ENCODE measurements around the gene PPP2R5C. TPM values are rescaled to one million over a fixed set of nuclear protein-coding genes. Genes with fewer than 3 reads are reported as not detected.

PPP2R5C gene
- total and polyA plus RNA-seq, 8 donors, result 41.6 to 76.1 (median 55.9) TPM

DNA sequence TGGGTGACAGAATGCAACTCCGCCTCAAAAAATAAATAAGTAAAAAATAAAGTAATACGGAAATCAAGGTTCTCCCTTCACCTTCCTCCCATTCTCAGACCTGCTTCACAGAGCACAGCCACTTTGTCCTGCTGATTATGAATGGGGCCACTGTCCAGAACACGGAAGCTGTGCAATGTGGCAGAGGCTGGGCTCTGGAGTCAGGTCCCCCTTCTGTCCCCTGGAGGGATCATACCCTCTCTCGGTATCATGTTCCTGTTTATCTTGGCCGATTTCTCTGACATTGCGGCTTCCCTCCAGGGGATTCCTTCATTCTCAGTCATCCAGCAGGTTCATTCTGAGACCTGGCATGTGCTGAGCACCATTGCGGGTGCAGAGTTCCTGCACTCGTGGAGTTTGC is 11.3 kb downstream of the PPP2R5C start:
- H3K4me3 ChIP-seq, result no peak overlapping the region
- peak in 1 of 6 donors; percentile 30 for DNase-seq
- WGBS, 2 donors, result 55 to 61% methylated on average over 8 of the region's 8 CpGs
- H3K9me3 ChIP-seq, result no peaks in the 10 kb centered on the region
- no peaks in the 10 kb centered on the region for H3K36me3 ChIP-seq
- TF ChIP-seq, protein P1, sequence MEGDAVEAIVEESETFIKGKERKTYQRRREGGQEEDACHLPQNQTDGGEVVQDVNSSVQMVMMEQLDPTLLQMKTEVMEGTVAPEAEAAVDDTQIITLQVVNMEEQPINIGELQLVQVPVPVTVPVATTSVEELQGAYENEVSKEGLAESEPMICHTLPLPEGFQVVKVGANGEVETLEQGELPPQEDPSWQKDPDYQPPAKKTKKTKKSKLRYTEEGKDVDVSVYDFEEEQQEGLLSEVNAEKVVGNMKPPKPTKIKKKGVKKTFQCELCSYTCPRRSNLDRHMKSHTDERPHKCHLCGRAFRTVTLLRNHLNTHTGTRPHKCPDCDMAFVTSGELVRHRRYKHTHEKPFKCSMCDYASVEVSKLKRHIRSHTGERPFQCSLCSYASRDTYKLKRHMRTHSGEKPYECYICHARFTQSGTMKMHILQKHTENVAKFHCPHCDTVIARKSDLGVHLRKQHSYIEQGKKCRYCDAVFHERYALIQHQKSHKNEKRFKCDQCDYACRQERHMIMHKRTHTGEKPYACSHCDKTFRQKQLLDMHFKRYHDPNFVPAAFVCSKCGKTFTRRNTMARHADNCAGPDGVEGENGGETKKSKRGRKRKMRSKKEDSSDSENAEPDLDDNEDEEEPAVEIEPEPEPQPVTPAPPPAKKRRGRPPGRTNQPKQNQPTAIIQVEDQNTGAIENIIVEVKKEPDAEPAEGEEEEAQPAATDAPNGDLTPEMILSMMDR (IDR thresholded peaks at IDR 0.05), result no peak
- intact Hi-C loops (cut with DNase I), result loop anchor here in 2 of 3 donors (10.0 kb wide), 3 partner anchors 112 to 182 kb away; no protein-coding TSS in a partner anchor
- H3K27ac ChIP-seq, result peak overlapping the region in 3 of 4 donors; percentile 6 to 38 (median 18)
- H3K27me3 ChIP-seq, result no peaks in the 10 kb centered on the region
- H3K4me1 ChIP-seq, result no peaks in the 10 kb centered on the region
- ATAC-seq, result peak; percentile 53 to 81 (median 74)
- no peak for FAIRE-seq

DNA sequence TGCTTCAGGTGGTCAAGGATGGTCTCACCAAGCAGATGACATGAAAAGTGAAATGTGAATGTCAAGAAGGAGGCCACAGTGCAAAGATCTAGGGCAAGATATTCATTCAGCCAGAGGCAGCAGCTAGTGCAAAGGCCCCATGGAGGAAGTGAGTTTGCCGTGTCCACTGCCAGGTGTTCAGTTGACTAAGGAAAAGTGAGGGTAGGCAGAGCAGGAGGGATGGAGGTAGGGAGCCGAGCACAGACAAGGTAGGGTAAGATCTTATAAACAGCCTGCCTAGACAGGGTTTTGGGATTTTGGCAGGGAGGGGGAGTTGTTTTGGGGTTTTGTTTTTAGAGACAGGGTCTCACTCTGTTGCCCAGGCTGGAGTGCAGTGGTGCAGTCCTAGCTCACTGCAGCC is 11.9 kb downstream of the PPP2R5C start:
- Histone ChIP-seq H3K9me3 (no peaks in the 10 kb centered on the region), H3K27ac (peak overlapping the region in 2 of 4 donors; percentile 18 to 38), H3K27me3 (no peaks in the 10 kb centered on the region), H3K4me3 (no peak overlapping the region), H3K36me3 (no peaks in the 10 kb centered on the region), H3K4me1 (no peaks in the 10 kb centered on the region)
- 81 to 89% methylated on average over 2 of the region's 2 CpGs for WGBS, 2 donors
- TF ChIP-seq, protein P1 (IDR thresholded peaks at IDR 0.05), result no peak
- DNase-seq (no peak), ATAC-seq (no peak), FAIRE-seq (no peak)
- intact Hi-C loops (cut with DNase I), result loop anchor here in 2 of 3 donors (10.0 kb wide), 3 partner anchors 111 to 181 kb away; no protein-coding TSS in a partner anchor

DNA sequence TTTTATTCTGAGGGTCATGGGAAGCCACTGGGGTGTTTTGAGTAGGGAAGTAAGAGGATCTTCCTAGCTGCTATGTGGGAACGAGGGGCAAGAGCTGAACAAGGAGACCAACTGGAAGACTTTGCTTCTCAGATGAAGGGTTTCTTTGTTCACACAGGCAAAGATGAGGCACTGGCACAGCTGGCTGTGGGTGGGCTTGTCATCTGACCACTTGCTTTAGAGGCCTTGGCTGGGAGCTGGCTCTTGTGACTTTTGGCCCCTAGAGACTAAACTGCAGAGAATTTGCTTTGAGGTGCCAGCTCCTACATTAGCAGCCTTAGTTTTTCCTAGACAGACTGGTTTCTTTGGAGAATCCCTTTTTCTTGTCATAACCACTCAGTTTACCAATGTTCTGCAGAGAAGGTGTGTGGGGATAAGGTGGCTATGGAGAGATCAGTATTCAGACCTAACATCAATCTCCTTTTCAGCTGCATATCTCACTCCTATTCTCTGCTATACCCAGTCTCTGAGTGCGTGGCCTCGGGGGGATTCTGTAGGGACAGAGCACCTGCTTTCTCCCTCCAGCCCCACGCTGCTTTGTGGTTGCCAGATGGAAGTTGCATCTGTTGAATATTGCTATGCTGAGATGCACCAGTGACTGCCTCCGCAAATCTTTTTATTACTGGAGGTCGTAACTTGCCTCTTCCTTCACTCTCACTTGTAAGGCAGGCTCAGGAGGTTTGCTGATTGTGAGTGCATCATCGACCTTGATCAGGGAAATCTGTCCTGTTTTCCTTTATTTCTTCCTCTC is 12.7 kb downstream of the PPP2R5C start:
- intact Hi-C loops (cut with DNase I), result loop anchor here in 2 of 3 donors (10.0 kb wide), 3 partner anchors 111 to 181 kb away; no protein-coding TSS in a partner anchor
- WGBS, 2 donors, result 84 to 88% methylated on average over 7 of the region's 7 CpGs
- no peaks in the 10 kb centered on the region for H3K4me1 ChIP-seq
- H3K27ac ChIP-seq, result no peak overlapping the region
- FAIRE-seq (no peak), ATAC-seq (no peak), DNase-seq (no peak)
- no peak overlapping the region for H3K4me3 ChIP-seq
- H3K27me3 ChIP-seq, result no peaks in the 10 kb centered on the region
- TF ChIP-seq, protein P1 (IDR thresholded peaks at IDR 0.05), result no peak
- H3K9me3 ChIP-seq, result no peaks in the 10 kb centered on the region
- no peaks in the 10 kb centered on the region for H3K36me3 ChIP-seq

DNA sequence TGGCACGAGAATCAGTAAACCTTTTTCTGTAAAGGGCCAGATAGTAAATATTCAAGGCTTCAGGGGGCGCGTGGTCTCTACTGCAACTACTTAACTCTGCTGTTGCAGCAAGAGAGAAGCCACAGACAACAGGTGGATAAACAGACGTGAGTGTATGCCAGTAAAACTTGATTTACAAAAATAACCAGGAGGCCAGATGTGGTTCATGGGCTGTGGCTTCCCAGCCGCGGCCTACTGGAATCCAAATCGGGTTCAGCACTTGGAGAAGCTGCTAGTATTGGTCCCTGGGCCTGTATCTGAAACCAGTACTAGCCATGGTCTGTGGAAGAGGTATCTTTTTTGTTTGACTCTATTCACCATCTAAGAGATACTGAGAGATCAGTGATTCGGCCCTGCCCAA is 13.3 kb downstream of the PPP2R5C start:
- no peaks in the 10 kb centered on the region for H3K4me1 ChIP-seq
- no peak overlapping the region for H3K4me3 ChIP-seq
- ATAC-seq (no peak), FAIRE-seq (no peak), DNase-seq (no peak)
- 84 to 88% methylated on average over 8 of the region's 8 CpGs for WGBS, 2 donors
- TF ChIP-seq, protein P1 (IDR thresholded peaks at IDR 0.05), result no peak
- no peaks in the 10 kb centered on the region for H3K36me3 ChIP-seq
- H3K27ac ChIP-seq, result no peak overlapping the region
- H3K9me3 ChIP-seq, result no peaks in the 10 kb centered on the region
- no peaks in the 10 kb centered on the region for H3K27me3 ChIP-seq
- intact Hi-C loops (cut with DNase I), result loop anchor here in 2 of 3 donors (10.0 kb wide), 3 partner anchors 110 to 180 kb away; no protein-coding TSS in a partner anchor

DNA sequence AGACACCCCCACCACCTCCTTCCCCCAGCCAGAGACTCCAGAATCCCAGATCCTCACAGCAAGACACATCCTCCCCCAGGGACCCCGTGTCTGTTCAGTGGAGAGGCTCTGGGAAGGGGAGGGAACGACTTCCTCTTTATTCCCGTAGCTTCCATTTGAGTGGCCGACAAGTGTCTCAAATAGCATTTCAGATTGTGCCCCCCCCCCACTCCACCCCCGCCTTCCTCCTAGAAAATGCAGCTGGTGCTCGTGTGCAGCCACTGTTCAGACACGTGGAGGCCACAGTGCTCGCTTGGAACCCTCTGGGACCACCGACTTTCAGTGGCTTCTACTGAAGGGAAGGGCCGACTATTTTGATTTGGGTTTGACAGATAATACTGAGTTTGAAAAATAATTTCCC is 14.3 kb downstream of the PPP2R5C start:
- 83 to 89% methylated on average over 10 of the region's 10 CpGs for WGBS, 2 donors
- no peak for ATAC-seq
- H3K36me3 ChIP-seq, result no peaks in the 10 kb centered on the region
- H3K27me3 ChIP-seq, result no peaks in the 10 kb centered on the region
- TF ChIP-seq, protein P1 (IDR thresholded peaks at IDR 0.05), result no peak
- H3K4me3 ChIP-seq, result no peak overlapping the region
- no peak for FAIRE-seq
- peaks cover 0 to 2% (median 0%) of the 10 kb centered on the region in 3 donors for H3K4me1 ChIP-seq
- intact Hi-C loops (cut with DNase I), result loop anchor here in 2 of 3 donors (10.0 kb wide), 3 partner anchors 109 to 179 kb away; no protein-coding TSS in a partner anchor
- no peak overlapping the region for H3K27ac ChIP-seq
- H3K9me3 ChIP-seq, result no peaks in the 10 kb centered on the region
- no peak for DNase-seq

Data from pancreas (tissue), 10 donors.